BLaER1 treated with 17β-estradiol and CSF1 and Interleukin-3, amounts not matched to agents 10 nM and 100 nM (cell line): Measurements from ENCODE around the gene SMAGP.
"Not testable (repeated sequence)": the region's sequence is repeated elsewhere in the genome, so short reads cannot be mapped to it uniquely, and the experiment has no call there.

ENCODE experiments used
- H3K27ac ChIP-seq, 11 experiments: shearing (Covaris generic); formaldehyde crosslinking; 2 replicates each; pipeline ENCODE4 v1.8.1; 2022
- H3K27me3 ChIP-seq, 11 experiments: shearing (Covaris generic); formaldehyde crosslinking; 2 replicates each; pipeline ENCODE4 v1.8.1; 2022
- H3K36me3 ChIP-seq, 11 experiments: shearing (Covaris generic); formaldehyde crosslinking; 2 replicates each; pipeline ENCODE4 v1.8.1; 2022
- H3K4me1 ChIP-seq, 10 experiments: shearing (Covaris generic); formaldehyde crosslinking; 2 replicates each; pipeline ENCODE4 v1.8.1; 2022
- H3K4me2 ChIP-seq, 11 experiments: shearing (Covaris generic); formaldehyde crosslinking; 2 replicates each; pipeline ENCODE4 v1.8.1; 2022
- H3K4me3 ChIP-seq, 10 experiments: shearing (Covaris generic); formaldehyde crosslinking; 2 replicates each; pipeline ENCODE4 v1.8.1; 2022
- H3K9ac ChIP-seq, 11 experiments: shearing (Covaris generic); formaldehyde crosslinking; 2 replicates each; pipeline ENCODE4 v1.8.1; 2022
- H3K9me3 ChIP-seq, 11 experiments: shearing (Covaris generic); formaldehyde crosslinking; replicated peaks in 1 of 11; 2 replicates each; pipeline ENCODE4 v1.8.1; 2022
- H4K20me1 ChIP-seq, 11 experiments: shearing (Covaris generic); formaldehyde crosslinking; 2 replicates each; pipeline ENCODE4 v1.8.1; 2022
- Cebpa-rat ChIP-seq, 11 experiments: shearing (Covaris generic); IDR thresholded peaks; 2 replicates each; pipeline ENCODE4 v1.8.1; 2022

Gene SMAGP

DNA sequence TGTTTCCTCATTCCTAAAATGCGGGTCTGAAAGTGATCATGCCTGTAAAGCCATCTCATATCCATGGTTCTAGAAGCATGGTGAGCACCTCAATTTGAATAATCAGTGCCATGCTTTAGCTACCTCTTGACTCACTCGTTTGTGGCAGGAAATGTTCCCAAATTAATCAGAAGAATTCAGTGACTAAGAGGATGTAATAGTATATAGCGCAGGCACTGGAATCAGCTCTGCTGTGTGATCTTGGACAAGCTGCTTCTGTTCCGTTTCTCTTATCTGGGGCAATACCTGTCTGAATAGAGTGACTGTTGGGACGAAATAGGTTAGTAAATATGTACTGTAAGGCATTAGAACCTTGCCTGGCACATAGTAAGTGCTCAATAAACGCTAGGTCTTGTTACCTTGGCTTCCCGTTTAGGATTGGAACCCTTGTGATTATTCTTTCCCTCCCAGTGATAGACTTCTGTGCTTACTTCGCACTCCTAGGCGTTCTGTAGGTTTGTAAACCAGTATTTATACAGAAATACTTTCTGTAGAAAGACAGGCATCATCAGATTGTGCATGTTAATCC is 820 bp upstream of the SMAGP start:
- Histone ChIP-seq H3K4me3 (peak overlapping the region; percentile 65 to 81 (median 70)), H3K27ac (peak overlapping the region in 8 of 11 experiments; percentile 64 to 81 (median 73); a peak in 13 of 22 replicates), H3K36me3 (peaks cover 0 to 2% (median 0%) of the 10 kb centered on the region in 11 experiments; a peak in 1 of 22 replicates), H3K9me3 (no peaks in the 10 kb centered on the region), H3K4me2 (peak overlapping the region; percentile 81 to 100 (median 98)), H3K9ac (peak overlapping the region; percentile 70 to 82 (median 79); a peak in 21 of 22 replicates), H3K27me3 (peaks cover 0 to 24% (median 6%) of the 10 kb centered on the region in 11 experiments; a peak in 10 of 22 replicates), H3K4me1 (peaks cover 13 to 34% (median 24%) of the 10 kb centered on the region in 10 experiments; a peak in 19 of 20 replicates), H4K20me1 (0 out of 22 replicates have a peak, but pooled peaks cover 0 to 5% (median 0%) of the 10 kb centered on the region in 11 experiments)
- TF ChIP-seq Cebpa-rat (IDR thresholded peaks at IDR 0.05): no peak

DNA sequence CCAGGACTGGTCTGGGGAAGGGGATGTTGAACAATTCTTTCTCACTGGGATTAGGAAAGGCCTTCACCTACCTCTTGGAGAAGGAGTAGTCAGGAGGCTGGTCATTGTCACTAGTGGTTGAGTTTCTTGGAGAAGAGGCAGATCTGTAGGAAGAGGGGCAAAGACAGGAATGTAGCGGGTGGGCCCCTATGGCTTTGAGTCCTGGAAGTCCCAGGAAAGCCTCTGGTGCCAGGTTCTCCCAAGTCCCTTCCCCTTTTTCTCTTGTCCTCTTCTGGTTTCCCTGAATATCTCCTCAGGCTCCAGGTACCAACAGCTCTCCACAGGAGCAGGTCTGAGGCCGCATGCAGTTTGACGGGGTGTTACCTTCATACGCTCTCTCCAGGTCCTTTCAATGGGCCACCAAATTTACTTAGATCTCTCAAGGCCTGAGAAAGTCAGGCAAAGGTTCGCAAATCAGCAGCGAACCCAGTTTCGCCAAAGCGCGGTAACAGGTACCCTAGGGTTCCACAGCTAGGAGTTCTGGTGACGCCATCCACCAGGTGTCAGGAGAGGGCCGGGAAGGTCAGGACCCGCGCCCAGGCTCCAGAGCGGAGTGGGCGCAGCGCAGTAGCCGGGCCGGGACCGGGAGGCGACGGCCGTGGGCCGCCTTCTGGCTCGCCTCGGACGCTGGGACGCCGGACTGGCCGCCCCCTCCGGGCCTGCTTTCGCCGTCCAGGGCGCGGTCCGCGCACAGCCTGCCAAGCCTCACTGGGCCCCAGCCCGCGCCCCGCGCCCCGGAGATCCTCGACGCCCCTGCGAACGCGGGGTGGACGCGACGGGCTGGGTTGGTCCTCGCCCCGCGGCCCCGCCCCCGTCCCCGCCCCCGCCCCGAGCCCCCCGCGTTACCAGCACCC is 795 bp downstream of the SMAGP start:
- no peaks in the 10 kb centered on the region for H3K9me3 ChIP-seq
- peaks cover 0 to 12% (median 0%) of the 10 kb centered on the region in 11 experiments; a peak in 2 of 22 replicates for H3K36me3 ChIP-seq
- H3K4me2 ChIP-seq: peak overlapping the region; percentile 81 to 100 (median 96)
- 0 out of 22 replicates have a peak, but pooled peaks cover 0 to 5% (median 0%) of the 10 kb centered on the region in 11 experiments for H4K20me1 ChIP-seq
- H3K4me1 ChIP-seq: peaks cover 13 to 34% (median 24%) of the 10 kb centered on the region in 10 experiments; a peak in 19 of 20 replicates
- peaks cover 0 to 24% (median 6%) of the 10 kb centered on the region in 11 experiments; a peak in 10 of 22 replicates for H3K27me3 ChIP-seq
- H3K27ac ChIP-seq: peak overlapping the region in 9 of 11 experiments; percentile 42 to 81 (median 73); a peak in 14 of 22 replicates
- no peak for TF ChIP-seq Cebpa-rat (IDR thresholded peaks at IDR 0.05)
- H3K9ac ChIP-seq: peak overlapping the region; percentile 66 to 82 (median 79); a peak in 21 of 22 replicates
- peak overlapping the region; percentile 65 to 81 (median 70) for H3K4me3 ChIP-seq

DNA sequence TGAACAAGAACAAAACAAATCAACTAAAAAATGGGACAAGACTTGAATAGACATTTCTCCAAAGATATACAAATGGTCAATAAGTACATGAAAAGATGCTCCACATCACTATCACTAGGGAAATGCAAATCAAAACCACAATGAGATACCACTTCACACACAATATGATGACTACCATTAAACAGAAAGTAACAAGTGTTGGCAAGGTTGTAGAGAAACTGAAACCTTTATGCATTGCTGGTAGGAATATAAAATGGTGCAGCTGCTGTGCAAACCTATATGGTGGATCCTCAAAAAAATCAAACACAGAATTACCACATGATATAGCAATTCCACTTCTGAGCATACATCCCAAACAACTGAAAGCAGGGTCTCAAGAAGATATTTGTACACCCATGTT is 5.2 kb downstream of the SMAGP start:
- H3K27me3 ChIP-seq: peaks cover 0 to 11% (median 0%) of the 10 kb centered on the region in 11 experiments; a peak in 8 of 22 replicates
- H3K9ac ChIP-seq: no peak overlapping the region
- H3K4me1 ChIP-seq: peaks cover 8 to 28% (median 18%) of the 10 kb centered on the region in 10 experiments; a peak in 19 of 20 replicates
- TF ChIP-seq Cebpa-rat (IDR thresholded peaks at IDR 0.05): no peak
- H3K9me3 ChIP-seq: no peaks in the 10 kb centered on the region
- peaks cover 0 to 19% (median 0%) of the 10 kb centered on the region in 11 experiments; a peak in 3 of 22 replicates for H3K36me3 ChIP-seq
- no peak overlapping the region for H3K27ac ChIP-seq
- no peak overlapping the region for H3K4me3 ChIP-seq
- H3K4me2 ChIP-seq: no peak overlapping the region
- peaks cover 0 to 5% (median 0%) of the 10 kb centered on the region in 11 experiments; a peak in 1 of 22 replicates for H4K20me1 ChIP-seq

DNA sequence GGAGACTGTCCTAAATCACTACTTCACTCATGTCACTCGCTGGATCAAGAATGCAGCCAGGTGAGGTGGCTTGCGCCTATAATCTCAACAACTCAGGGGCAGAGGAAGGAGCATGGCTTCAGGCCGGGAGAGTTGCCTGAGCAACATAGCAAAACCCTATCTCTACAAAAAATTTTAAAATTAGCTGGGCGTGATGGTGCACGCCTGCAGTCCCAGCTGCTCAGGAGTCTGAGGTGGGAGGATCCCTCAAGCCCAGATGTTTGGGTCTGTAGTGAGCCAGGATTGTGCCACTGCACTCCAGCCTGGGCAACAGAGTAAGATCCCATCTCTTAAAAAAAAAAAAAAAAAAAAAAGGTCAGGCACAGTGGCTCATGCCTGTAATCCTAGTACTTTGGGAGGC is 5.9 kb downstream of the SMAGP start:
- H3K4me1 ChIP-seq: peaks cover 4 to 23% (median 14%) of the 10 kb centered on the region in 10 experiments; a peak in 19 of 20 replicates
- TF ChIP-seq Cebpa-rat (IDR thresholded peaks at IDR 0.05): no peak
- H4K20me1 ChIP-seq: peaks cover 0 to 4% (median 0%) of the 10 kb centered on the region in 11 experiments; a peak in 1 of 22 replicates
- peaks cover 0 to 7% (median 0%) of the 10 kb centered on the region in 11 experiments; a peak in 5 of 22 replicates for H3K27me3 ChIP-seq
- no peaks in the 10 kb centered on the region for H3K9me3 ChIP-seq
- no peak overlapping the region for H3K4me2 ChIP-seq
- no peak overlapping the region for H3K27ac ChIP-seq
- H3K36me3 ChIP-seq: peaks cover 0 to 19% (median 0%) of the 10 kb centered on the region in 11 experiments; a peak in 3 of 22 replicates
- H3K4me3 ChIP-seq: no peak overlapping the region
- H3K9ac ChIP-seq: no peak overlapping the region

DNA sequence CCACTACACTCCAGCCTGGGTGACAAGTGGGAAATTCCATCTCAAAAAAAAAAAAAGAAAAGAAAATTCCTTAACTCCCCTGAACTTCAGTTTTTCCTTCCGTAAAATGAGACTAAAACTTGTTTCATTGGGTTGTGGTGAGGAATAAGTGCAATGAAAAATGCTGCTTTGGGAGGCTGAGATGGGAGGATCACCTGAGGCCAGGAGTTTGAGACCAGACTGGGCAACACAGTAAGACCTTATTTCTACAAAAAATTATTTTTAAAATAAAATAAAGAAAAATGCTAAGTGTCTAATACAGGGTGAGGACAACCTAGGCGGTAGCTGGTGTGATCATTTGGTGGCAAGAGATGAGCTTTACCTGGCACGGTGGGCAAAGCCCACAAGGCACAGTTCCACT is 6.9 kb downstream of the SMAGP start:
- Histone ChIP-seq H3K9me3 (no peaks in the 10 kb centered on the region), H3K36me3 (peaks cover 0 to 19% (median 0%) of the 10 kb centered on the region in 11 experiments; a peak in 3 of 22 replicates), H3K9ac (no peak overlapping the region), H3K4me1 (peaks cover 0 to 15% (median 6%) of the 10 kb centered on the region in 10 experiments; a peak in 9 of 20 replicates), H4K20me1 (no peaks in the 10 kb centered on the region; a peak in 1 of 22 replicates), H3K4me2 (peak overlapping the region in 4 of 11 experiments; percentile 1 to 46 (median 16); a peak in 1 of 22 replicates), H3K27ac (no peak overlapping the region), H3K27me3 (no peaks in the 10 kb centered on the region), H3K4me3 (no peak overlapping the region)
- TF ChIP-seq Cebpa-rat (IDR thresholded peaks at IDR 0.05): no peak

DNA sequence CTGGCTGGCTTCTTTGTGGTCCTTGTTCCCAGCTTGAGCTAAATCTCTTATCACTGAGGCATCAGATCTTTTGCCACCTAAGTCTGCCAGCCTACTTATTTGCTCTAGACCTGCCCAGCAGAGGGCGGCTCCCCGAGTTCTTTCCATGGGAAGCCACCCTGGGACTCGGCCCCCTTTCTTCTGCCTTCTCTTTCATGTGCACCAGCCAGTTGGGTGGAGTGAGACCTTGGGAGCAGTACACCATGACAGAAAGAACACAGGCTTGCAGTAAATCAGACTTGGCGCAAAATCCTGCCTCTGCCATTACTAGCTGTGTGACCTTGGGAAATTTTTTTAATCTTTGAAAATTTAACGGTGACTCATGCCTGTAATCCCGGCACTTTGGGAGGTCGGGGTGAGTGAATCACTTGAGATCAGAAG is 7.4 kb downstream of the SMAGP start:
- Histone ChIP-seq H4K20me1 (no peaks in the 10 kb centered on the region; a peak in 1 of 22 replicates), H3K36me3 (peaks cover 0 to 21% (median 0%) of the 10 kb centered on the region in 11 experiments; a peak in 3 of 22 replicates), H3K9ac (no peak overlapping the region), H3K9me3 (no peaks in the 10 kb centered on the region), H3K4me3 (no peak overlapping the region), H3K4me1 (peaks cover 0 to 15% (median 5%) of the 10 kb centered on the region in 10 experiments; a peak in 9 of 20 replicates), H3K4me2 (peak overlapping the region in 4 of 11 experiments; percentile 1 to 46 (median 16); a peak in 4 of 22 replicates), H3K27ac (no peak overlapping the region), H3K27me3 (no peaks in the 10 kb centered on the region)
- TF ChIP-seq Cebpa-rat (IDR thresholded peaks at IDR 0.05): no peak

DNA sequence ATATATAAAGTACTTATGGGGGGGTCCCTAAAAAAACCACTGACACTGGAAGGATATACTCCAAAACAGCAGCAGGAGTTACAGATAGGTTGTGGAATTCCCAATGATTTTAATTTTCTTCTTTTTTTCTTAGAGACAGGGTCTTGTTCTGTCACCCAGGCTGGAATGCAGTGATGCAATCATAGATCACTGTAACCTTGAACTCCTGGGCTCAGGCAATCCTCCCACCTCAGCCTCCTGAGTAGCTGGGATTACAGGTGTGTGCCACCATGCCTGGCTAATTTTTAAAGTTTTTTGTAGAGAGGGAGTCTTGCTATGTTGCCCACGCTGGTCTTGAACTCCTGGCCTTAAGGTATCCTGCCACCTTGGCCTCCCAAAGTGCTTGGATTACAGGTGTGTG is 10.6 kb downstream of the SMAGP start:
- not testable (repeated sequence) for H4K20me1 ChIP-seq, H3K4me2 ChIP-seq, H3K4me3 ChIP-seq, H3K27ac ChIP-seq, H3K9ac ChIP-seq, H3K9me3 ChIP-seq, H3K27me3 ChIP-seq
- Histone ChIP-seq H3K36me3 (peaks cover 0 to 20% (median 0%) of the 10 kb centered on the region in 11 experiments; a peak in 3 of 22 replicates), H3K4me1 (peaks cover 2 to 14% (median 8%) of the 10 kb centered on the region in 10 experiments; a peak in 17 of 20 replicates)

DNA sequence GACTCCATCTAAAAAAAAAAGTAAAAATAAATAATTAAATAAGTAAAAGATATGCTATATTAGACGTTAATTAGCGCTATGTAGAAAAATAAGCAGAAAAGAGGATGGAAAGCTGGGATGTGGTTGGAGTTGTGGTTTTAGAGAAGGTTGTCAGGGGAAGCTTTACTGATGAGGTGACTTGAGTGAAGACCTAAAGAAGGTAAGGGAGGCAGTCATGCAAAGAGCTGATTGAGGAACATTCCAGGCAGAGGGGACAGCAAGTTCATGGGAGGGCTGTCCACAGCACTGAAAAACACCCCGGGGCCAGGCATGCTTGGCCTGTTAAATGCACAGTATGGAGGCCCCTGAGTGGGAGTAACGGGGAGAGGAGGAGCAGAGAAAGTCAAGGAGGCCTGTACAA is 15.7 kb downstream of the SMAGP start:
- H4K20me1 ChIP-seq: 0 out of 22 replicates have a peak, but pooled peaks cover 0 to 5% (median 0%) of the 10 kb centered on the region in 11 experiments
- no peak for TF ChIP-seq Cebpa-rat (IDR thresholded peaks at IDR 0.05)
- no peaks in the 10 kb centered on the region for H3K27me3 ChIP-seq
- no peak overlapping the region for H3K9ac ChIP-seq
- peaks cover 0 to 32% (median 4%) of the 10 kb centered on the region in 11 experiments; a peak in 4 of 22 replicates for H3K36me3 ChIP-seq
- H3K4me1 ChIP-seq: peaks cover 6 to 26% (median 19%) of the 10 kb centered on the region in 10 experiments; a peak in 17 of 20 replicates
- no peak overlapping the region for H3K27ac ChIP-seq
- peak overlapping the region in 9 of 11 experiments; percentile 6 to 84 (median 37); a peak in 11 of 22 replicates for H3K4me2 ChIP-seq
- no peak overlapping the region for H3K4me3 ChIP-seq
- H3K9me3 ChIP-seq: no peaks in the 10 kb centered on the region
